ENCODE measurements around the gene SIPA1L3. TPM values are rescaled to one million over a fixed set of nuclear protein-coding genes. Genes with fewer than 3 reads are reported as not detected.

The SIPA1L3 gene
- total and polyA plus RNA-seq, 2 experiments from 2014 or later: 13.7 to 23.3 TPM

GRCh38 chr19:37975071-37975470 lies 68.1 kb downstream of the SIPA1L3 start:
- no peaks in the 10 kb centered on the region for H3K27me3 ChIP-seq
- H2AFZ ChIP-seq: no peak overlapping the region
- H3K4me1 ChIP-seq (ENCODE audit: insufficient read depth): peaks cover 7% of the 10 kb centered on the region
- DNase-seq (ENCODE audit: low spot score): no peak
- no peak overlapping the region for H3K4me3 ChIP-seq
- no peak for TF ChIP-seq CTCF (IDR thresholded peaks at IDR 0.05; ENCODE audit: poor library complexity)
- no peak for TF ChIP-seq EZH2 (IDR thresholded peaks at IDR 0.05; ENCODE audit: borderline replicate concordance)
- no peak for TF ChIP-seq EZH2phosphoT487 (IDR thresholded peaks at IDR 0.05; ENCODE audit: low read depth, severe bottlenecking, unreplicated experiment)
- H3K27ac ChIP-seq: no peak overlapping the region
- no peaks in the 10 kb centered on the region for H4K20me1 ChIP-seq (ENCODE audit: insufficient read depth, poor library complexity, severe bottlenecking)
- no peaks in the 10 kb centered on the region for H3K9me3 ChIP-seq (ENCODE audit: low read depth)
- no peaks in the 10 kb centered on the region for H3K36me3 ChIP-seq (replicated peaks; ENCODE audit: insufficient read depth, low read depth)
- H3K4me2 ChIP-seq: no peak overlapping the region
- no peaks in the 10 kb centered on the region for H3K9me2 ChIP-seq (replicated peaks; ENCODE audit: insufficient read depth)
- peaks cover 91% of the 10 kb centered on the region for H3K79me2 ChIP-seq
- WGBS (ENCODE audit: low lambda C conversion rate, missing lambda C conversion rate): 93% methylated on average over 13 of the region's 13 CpGs

DNA sequence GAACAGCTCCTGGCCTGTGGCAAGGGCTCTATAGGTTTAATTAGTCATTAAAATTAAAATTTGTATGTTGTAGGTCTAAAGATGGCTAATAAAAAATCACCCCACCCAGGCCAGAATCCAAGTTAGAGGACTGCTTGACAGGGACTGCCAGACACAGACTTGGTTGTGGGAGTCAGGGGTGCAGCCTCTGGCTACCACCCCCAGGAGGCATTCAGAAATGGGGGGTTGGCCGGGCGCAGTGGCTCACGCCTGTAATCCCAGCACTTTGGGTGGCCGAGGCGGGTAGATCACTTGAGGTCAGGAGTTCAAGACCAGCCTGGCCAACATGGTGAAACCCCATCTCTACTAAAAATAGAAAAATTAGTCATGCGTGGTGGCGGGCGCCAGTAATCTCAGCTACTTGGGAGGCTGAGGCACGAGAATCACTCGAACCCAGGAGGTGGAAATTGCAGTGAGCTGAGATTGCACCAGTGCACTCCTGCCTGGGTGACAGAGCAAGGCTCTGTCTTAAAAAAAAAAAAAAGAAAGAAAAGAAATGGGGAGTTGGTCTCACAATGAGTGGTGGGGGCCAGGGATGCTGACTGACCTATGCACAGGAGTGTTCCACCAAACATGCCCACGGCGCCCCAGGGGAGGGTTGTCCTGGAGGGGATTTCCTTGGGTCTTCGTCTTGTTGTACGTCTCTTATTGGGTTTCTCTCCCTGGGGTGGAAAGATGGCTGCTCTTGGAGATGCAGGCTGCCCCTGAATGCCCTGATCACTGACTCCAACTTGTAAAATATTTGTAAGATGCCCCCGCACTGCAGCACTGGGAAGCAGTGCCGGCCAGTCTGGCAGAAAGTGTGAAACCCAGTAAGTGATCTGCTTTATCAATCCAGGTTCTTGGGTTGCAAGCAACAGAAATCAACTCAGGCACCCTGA lies 68.8 kb downstream of the SIPA1L3 start:
- no peaks in the 10 kb centered on the region for H3K36me3 ChIP-seq (replicated peaks; ENCODE audit: insufficient read depth, low read depth)
- no peaks in the 10 kb centered on the region for H4K20me1 ChIP-seq (ENCODE audit: insufficient read depth, poor library complexity, severe bottlenecking)
- H3K9me3 ChIP-seq (ENCODE audit: low read depth): no peaks in the 10 kb centered on the region
- H3K27me3 ChIP-seq: no peaks in the 10 kb centered on the region
- no peak overlapping the region for H3K4me3 ChIP-seq
- H3K27ac ChIP-seq: no peak overlapping the region
- no peak for DNase-seq (ENCODE audit: low spot score)
- TF ChIP-seq EZH2phosphoT487 (IDR thresholded peaks at IDR 0.05; ENCODE audit: low read depth, severe bottlenecking, unreplicated experiment) (no peak), CTCF (IDR thresholded peaks at IDR 0.05; ENCODE audit: poor library complexity) (no peak), EZH2 (IDR thresholded peaks at IDR 0.05; ENCODE audit: borderline replicate concordance) (no peak)
- peaks cover 91% of the 10 kb centered on the region for H3K79me2 ChIP-seq
- H3K9me2 ChIP-seq (replicated peaks; ENCODE audit: insufficient read depth): no peaks in the 10 kb centered on the region
- peaks cover 11% of the 10 kb centered on the region for H3K4me1 ChIP-seq (ENCODE audit: insufficient read depth)
- no peak overlapping the region for H3K4me2 ChIP-seq
- no peak overlapping the region for H2AFZ ChIP-seq
- WGBS (ENCODE audit: low lambda C conversion rate, missing lambda C conversion rate): 94% methylated on average over 16 of the region's 16 CpGs

DNA sequence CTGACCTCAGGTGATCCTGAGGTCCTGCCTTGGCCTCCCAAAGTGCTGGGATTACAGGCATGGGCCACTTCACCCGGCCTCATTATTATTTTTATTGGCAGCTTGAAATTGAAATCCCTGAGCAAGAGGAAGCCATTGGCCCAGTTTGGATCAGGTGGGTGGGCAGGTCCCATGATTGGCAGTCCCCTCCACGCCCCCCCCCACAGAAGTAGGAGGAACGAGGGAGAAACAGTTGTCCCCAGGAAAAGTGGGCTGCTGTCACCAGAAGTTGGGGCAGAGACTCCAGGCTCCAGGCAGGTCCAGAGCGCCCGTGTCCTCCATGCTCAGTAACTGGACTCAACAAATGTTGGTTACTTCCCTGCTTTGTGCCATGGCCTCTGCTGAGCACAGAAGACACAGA lies 70.4 kb downstream of the SIPA1L3 start:
- Histone ChIP-seq H3K27ac (no peak overlapping the region), H3K4me3 (no peak overlapping the region), H3K4me2 (no peak overlapping the region), H3K79me2 (peaks cover 83% of the 10 kb centered on the region), H3K36me3 (replicated peaks; ENCODE audit: insufficient read depth, low read depth) (no peaks in the 10 kb centered on the region), H4K20me1 (ENCODE audit: insufficient read depth, poor library complexity, severe bottlenecking) (no peaks in the 10 kb centered on the region), H2AFZ (no peak overlapping the region), H3K4me1 (ENCODE audit: insufficient read depth) (peaks cover 24% of the 10 kb centered on the region), H3K9me2 (replicated peaks; ENCODE audit: insufficient read depth) (no peaks in the 10 kb centered on the region), H3K9me3 (ENCODE audit: low read depth) (no peaks in the 10 kb centered on the region), H3K27me3 (no peaks in the 10 kb centered on the region)
- no peak for DNase-seq (ENCODE audit: low spot score)
- TF ChIP-seq EZH2phosphoT487 (IDR thresholded peaks at IDR 0.05; ENCODE audit: low read depth, severe bottlenecking, unreplicated experiment) (no peak), CTCF (IDR thresholded peaks at IDR 0.05; ENCODE audit: poor library complexity) (no peak), EZH2 (IDR thresholded peaks at IDR 0.05; ENCODE audit: borderline replicate concordance) (no peak)
- 86% methylated on average over 5 of the region's 5 CpGs for WGBS (ENCODE audit: low lambda C conversion rate, missing lambda C conversion rate)
